ENCODE data around the gene KLK4. TPM values are rescaled to one million over a fixed set of nuclear protein-coding genes. Genes with fewer than 3 reads are reported as not detected.

The KLK4 gene
- total RNA-seq, 1 experiment from 2014 or later: 0.32 TPM

DNA sequence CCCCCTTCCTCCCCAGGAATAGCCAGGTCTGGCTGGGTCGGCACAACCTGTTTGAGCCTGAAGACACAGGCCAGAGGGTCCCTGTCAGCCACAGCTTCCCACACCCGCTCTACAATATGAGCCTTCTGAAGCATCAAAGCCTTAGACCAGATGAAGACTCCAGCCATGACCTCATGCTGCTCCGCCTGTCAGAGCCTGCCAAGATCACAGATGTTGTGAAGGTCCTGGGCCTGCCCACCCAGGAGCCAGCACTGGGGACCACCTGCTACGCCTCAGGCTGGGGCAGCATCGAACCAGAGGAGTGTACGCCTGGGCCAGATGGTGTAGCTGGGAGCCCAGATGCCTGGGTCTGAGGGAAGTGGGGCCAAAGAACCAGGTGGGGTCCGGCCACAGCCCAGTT lies 34.7 kb downstream of the KLK4 start:
- peaks cover 14% of the 10 kb centered on the region for H3K27me3 ChIP-seq
- H3K4me3 ChIP-seq: no peak overlapping the region
- no peaks in the 10 kb centered on the region for H3K36me3 ChIP-seq
- DNase-seq: peak; percentile 19 to 34
- peaks cover 4% of the 10 kb centered on the region; the same call in 1 of the 2 replicates for H3K4me1 ChIP-seq
- no peaks in the 10 kb centered on the region for H3K9me3 ChIP-seq (replicated peaks)
- H3K27ac ChIP-seq: no peak overlapping the region

GRCh38 chr19:50875795-50876422 lies 35.3 kb downstream of the KLK4 start:
- peaks cover 14% of the 10 kb centered on the region for H3K27me3 ChIP-seq

DNA sequence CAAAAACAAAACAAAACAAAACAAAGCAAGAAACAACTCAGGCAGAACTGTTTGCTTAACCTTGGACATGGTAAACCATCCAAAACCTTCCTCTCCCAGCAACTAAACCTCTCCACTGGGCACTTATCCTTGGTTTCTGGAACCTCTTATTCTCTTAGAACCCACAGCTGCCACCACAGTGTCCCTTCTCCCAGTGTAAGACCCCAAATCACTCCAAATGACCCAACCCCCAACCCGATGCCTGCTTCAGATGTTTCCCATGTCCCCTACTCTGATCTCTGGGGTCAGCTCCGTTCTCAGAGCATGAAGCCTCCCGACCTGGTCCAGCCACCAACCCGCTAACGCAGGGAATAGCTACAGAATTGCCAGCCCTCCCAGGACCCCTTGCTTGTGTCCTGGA lies 37.0 kb downstream of the KLK4 start:
- no peak for DNase-seq
- H3K36me3 ChIP-seq: no peaks in the 10 kb centered on the region
- peaks cover 4% of the 10 kb centered on the region; the same call in 1 of the 2 replicates for H3K4me1 ChIP-seq
- H3K27ac ChIP-seq: no peak overlapping the region
- H3K27me3 ChIP-seq: peaks cover 14% of the 10 kb centered on the region
- H3K9me3 ChIP-seq (replicated peaks): no peaks in the 10 kb centered on the region
- no peak overlapping the region for H3K4me3 ChIP-seq

More at GRCh38 chr19:50875795-50876422, 35.3 kb downstream of the KLK4 start:
- Histone ChIP-seq H3K4me1 (peaks cover 4% of the 10 kb centered on the region; the same call in 1 of the 2 replicates), H3K9me3 (replicated peaks) (no peaks in the 10 kb centered on the region), H3K36me3 (no peaks in the 10 kb centered on the region), H3K27ac (no peak overlapping the region), H3K4me3 (no peak overlapping the region)
- DNase-seq: no peak

- H3K27ac ChIP-seq: no peak within 1 kb of the TSS
- H3K4me3 ChIP-seq: no peak within 1 kb of the TSS
- no peaks in the 10 kb centered on the region for H3K9me3 ChIP-seq (replicated peaks)
- H3K27me3 ChIP-seq: peaks cover 12% of the 10 kb centered on the region
- DNase-seq: no peak
- no peaks in the 10 kb centered on the region for H3K36me3 ChIP-seq
- H3K4me1 ChIP-seq: peaks cover 4% of the 10 kb centered on the region; the same call in 1 of the 2 replicates
Observed at GRCh38 chr19:50873056-50873455, 38.1 kb downstream of the KLK4 start, which contains the start of gene KLK2. Gene KLK2 (plus strand): TSS chr19:50873439. CDS start chr19:50873474, 35 bp downstream.

DNA sequence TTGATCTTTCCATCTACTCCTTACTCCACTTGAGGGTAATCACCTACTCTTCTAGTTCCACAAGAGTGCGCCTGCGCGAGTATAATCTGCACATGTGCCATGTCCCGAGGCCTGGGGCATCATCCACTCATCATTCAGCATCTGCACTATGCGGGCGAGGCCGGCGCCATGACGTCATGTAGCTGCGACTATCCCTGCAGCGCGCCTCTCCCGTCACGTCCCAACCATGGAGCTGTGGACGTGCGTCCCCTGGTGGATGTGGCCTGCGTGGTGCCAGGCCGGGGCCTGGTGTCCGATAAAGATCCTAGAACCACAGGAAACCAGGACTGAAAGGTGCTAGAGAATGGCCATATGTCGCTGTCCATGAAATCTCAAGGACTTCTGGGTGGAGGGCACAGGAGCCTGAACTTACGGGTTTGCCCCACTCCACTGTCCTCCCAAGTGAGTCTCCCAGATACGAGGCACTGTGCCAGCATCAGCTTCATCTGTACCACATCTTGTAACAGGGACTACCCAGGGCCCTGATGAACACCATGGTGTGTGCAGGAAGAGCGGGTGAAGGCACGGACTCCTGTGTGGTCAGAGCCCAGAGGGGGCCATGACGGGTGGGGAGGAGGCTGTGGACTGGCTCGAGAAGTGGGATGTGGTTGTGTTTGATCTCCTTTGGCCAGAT lies 40.6 kb downstream of the KLK4 start:
- Histone ChIP-seq H3K9me3 (replicated peaks) (no peaks in the 10 kb centered on the region), H3K27me3 (peaks cover 3% of the 10 kb centered on the region; the same call in 1 of the 2 replicates)
- no peak for DNase-seq

DNA sequence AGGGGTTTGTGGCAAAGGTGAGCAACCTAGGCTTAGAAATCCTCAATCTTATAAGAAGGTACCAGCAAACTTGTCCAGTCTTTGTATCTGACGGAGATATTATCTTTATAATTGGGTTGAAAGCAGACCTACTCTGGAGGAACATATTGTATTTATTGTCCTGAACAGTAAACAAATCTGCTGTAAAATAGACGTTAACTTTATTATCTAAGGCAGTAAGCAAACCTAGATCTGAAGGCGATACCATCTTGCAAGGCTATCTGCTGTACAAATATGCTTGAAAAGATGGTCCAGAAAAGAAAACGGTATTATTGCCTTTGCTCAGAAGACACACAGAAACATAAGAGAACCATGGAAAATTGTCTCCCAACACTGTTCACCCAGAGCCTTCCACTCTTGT lies 41.7 kb downstream of the KLK4 start:
- Histone ChIP-seq H3K9me3 (replicated peaks) (no peaks in the 10 kb centered on the region), H3K27me3 (no peaks in the 10 kb centered on the region; the same call in 1 of the 2 replicates), H3K4me1 (no peaks in the 10 kb centered on the region), H3K27ac (no peak overlapping the region), H3K36me3 (no peaks in the 10 kb centered on the region), H3K4me3 (no peak overlapping the region)
- DNase-seq: no peak

More for the DNA sequence above, 40.6 kb downstream of the KLK4 start:
- H3K4me3 ChIP-seq: no peak overlapping the region
- H3K27ac ChIP-seq: no peak overlapping the region
- H3K4me1 ChIP-seq: no peaks in the 10 kb centered on the region
- no peaks in the 10 kb centered on the region for H3K36me3 ChIP-seq

GRCh38 chr19:50861496-50862286 lies 49.5 kb downstream of the KLK4 start:
- DNase-seq: no peak

GRCh38 chr19:50861010-50861409 lies 50.2 kb downstream of the KLK4 start:
- no peaks in the 10 kb centered on the region for H3K4me1 ChIP-seq
- no peak overlapping the region for H3K4me3 ChIP-seq
- H3K36me3 ChIP-seq: no peaks in the 10 kb centered on the region
- DNase-seq: no peak
- 0 out of 2 replicates have a peak, but pooled peaks cover 3% of the 10 kb centered on the region for H3K9me3 ChIP-seq (replicated peaks)
- no peaks in the 10 kb centered on the region for H3K27me3 ChIP-seq
- H3K27ac ChIP-seq: no peak overlapping the region

More at GRCh38 chr19:50861496-50862286, 49.5 kb downstream of the KLK4 start:
- no peaks in the 10 kb centered on the region for H3K36me3 ChIP-seq
- no peak overlapping the region for H3K27ac ChIP-seq
- no peaks in the 10 kb centered on the region for H3K4me1 ChIP-seq
- H3K27me3 ChIP-seq: no peaks in the 10 kb centered on the region
- H3K4me3 ChIP-seq: no peak overlapping the region
- 0 out of 2 replicates have a peak, but pooled peaks cover 3% of the 10 kb centered on the region for H3K9me3 ChIP-seq (replicated peaks)

DNA sequence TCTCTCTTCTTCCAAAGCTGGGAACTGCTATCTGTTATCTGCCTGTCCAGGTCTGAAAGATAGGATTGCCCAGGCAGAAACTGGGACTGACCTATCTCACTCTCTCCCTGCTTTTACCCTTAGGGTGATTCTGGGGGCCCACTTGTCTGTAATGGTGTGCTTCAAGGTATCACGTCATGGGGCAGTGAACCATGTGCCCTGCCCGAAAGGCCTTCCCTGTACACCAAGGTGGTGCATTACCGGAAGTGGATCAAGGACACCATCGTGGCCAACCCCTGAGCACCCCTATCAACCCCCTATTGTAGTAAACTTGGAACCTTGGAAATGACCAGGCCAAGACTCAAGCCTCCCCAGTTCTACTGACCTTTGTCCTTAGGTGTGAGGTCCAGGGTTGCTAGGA lies 51.3 kb downstream of the KLK4 start:
- H3K9me3 ChIP-seq (replicated peaks): 0 out of 2 replicates have a peak, but pooled peaks cover 3% of the 10 kb centered on the region
- no peaks in the 10 kb centered on the region for H3K4me1 ChIP-seq
- no peaks in the 10 kb centered on the region for H3K27me3 ChIP-seq
- H3K27ac ChIP-seq: no peak overlapping the region
- DNase-seq: no peak
- H3K36me3 ChIP-seq: no peaks in the 10 kb centered on the region
- H3K4me3 ChIP-seq: no peak overlapping the region

DNA sequence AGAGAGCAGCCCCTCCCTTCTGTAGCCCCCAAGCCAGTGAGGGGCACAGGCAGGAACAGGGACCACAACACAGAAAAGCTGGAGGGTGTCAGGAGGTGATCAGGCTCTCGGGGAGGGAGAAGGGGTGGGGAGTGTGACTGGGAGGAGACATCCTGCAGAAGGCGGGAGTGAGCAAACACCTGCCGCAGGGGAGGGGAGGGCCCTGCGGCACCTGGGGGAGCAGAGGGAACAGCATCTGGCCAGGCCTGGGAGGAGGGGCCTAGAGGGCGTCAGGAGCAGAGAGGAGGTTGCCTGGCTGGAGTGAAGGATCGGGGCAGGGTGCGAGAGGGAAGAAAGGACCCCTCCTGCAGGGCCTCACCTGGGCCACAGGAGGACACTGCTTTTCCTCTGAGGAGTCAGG lies 52.3 kb downstream of the KLK4 start:
- Histone ChIP-seq H3K27ac (no peak overlapping the region), H3K27me3 (no peaks in the 10 kb centered on the region; the same call in 1 of the 2 replicates), H3K36me3 (no peaks in the 10 kb centered on the region), H3K9me3 (replicated peaks) (0 out of 2 replicates have a peak, but pooled peaks cover 3% of the 10 kb centered on the region), H3K4me1 (no peaks in the 10 kb centered on the region), H3K4me3 (no peak overlapping the region)
- no peak for DNase-seq

GRCh38 chr19:50857366-50857765 lies 53.8 kb downstream of the KLK4 start:
- Histone ChIP-seq H3K9me3 (replicated peaks) (0 out of 2 replicates have a peak, but pooled peaks cover 3% of the 10 kb centered on the region), H3K36me3 (no peaks in the 10 kb centered on the region), H3K27me3 (no peaks in the 10 kb centered on the region; the same call in 1 of the 2 replicates), H3K4me3 (no peak overlapping the region), H3K4me1 (no peaks in the 10 kb centered on the region), H3K27ac (no peak overlapping the region)
- DNase-seq: no peak

Other genes with a start within 250 kb of the KLK4 start
- not detected in 2 replicates for gene SHANK1, start 191.6 kb downstream of the KLK4 start, total RNA-seq (2014; rRNA removed; shearing (Covaris generic))
- 2.0 and 3.0 TPM in 2 replicates for gene CLEC11A, start 188.0 kb downstream of the KLK4 start, total RNA-seq (2014; rRNA removed; shearing (Covaris generic))
- not detected in 2 replicates for gene GPR32, start 140.9 kb downstream of the KLK4 start, total RNA-seq (2014; rRNA removed; shearing (Covaris generic))
- not detected in 2 replicates for gene ACP4, start 121.0 kb downstream of the KLK4 start, total RNA-seq (2014; rRNA removed; shearing (Covaris generic))
- 0.13 and 0.18 TPM in 2 replicates for gene KLK1, start 87.6 kb downstream of the KLK4 start, total RNA-seq (2014; rRNA removed; shearing (Covaris generic))
- not detected in 2 replicates for gene KLK15, start 77.8 kb downstream of the KLK4 start, total RNA-seq (2014; rRNA removed; shearing (Covaris generic))
- not detected in 2 replicates for gene KLK3, start 56.5 kb downstream of the KLK4 start, total RNA-seq (2014; rRNA removed; shearing (Covaris generic))
- not detected in 2 replicates for gene KLK2, start 38.0 kb downstream of the KLK4 start, total RNA-seq (2014; rRNA removed; shearing (Covaris generic))
- not detected in 2 replicates for gene KLK5, start 41.6 kb upstream of the KLK4 start, total RNA-seq (2014; rRNA removed; shearing (Covaris generic))
- not detected in 2 replicates for gene KLK6, start 58.2 kb upstream of the KLK4 start, total RNA-seq (2014; rRNA removed; shearing (Covaris generic))
- gene KLK7, start 72.5 kb upstream of the KLK4 start, total RNA-seq (2014; rRNA removed; shearing (Covaris generic)): not detected in 2 replicates
- not detected in 2 replicates for gene KLK8, start 90.2 kb upstream of the KLK4 start, total RNA-seq (2014; rRNA removed; shearing (Covaris generic))
- gene KLK10, start 108.3 kb upstream of the KLK4 start, total RNA-seq (2014; rRNA removed; shearing (Covaris generic)): not detected in 2 replicates
- not detected in 2 replicates for gene KLK11, start 115.2 kb upstream of the KLK4 start, total RNA-seq (2014; rRNA removed; shearing (Covaris generic))
- gene KLK12, start 123.6 kb upstream of the KLK4 start, total RNA-seq (2014; rRNA removed; shearing (Covaris generic)): not detected in 2 replicates
- gene KLK13, start 153.7 kb upstream of the KLK4 start, total RNA-seq (2014; rRNA removed; shearing (Covaris generic)): not detected in 2 replicates
- not detected in 2 replicates for gene KLK14, start 171.5 kb upstream of the KLK4 start, total RNA-seq (2014; rRNA removed; shearing (Covaris generic))
- 6.7 and 7.2 TPM in 2 replicates for gene CTU1, start 197.0 kb upstream of the KLK4 start, total RNA-seq (2014; rRNA removed; shearing (Covaris generic))
- gene SIGLEC9, start 213.5 kb upstream of the KLK4 start, total RNA-seq (2014; rRNA removed; shearing (Covaris generic)): not detected in 2 replicates
- not detected in 2 replicates for gene SIGLEC7, start 230.9 kb upstream of the KLK4 start, total RNA-seq (2014; rRNA removed; shearing (Covaris generic))

Data from SJCRH30 (cell line).